Measurements from ENCODE around the gene CDKL5. TPM values are rescaled to one million over a fixed set of nuclear protein-coding genes. Genes with fewer than 3 reads are reported as not detected.

Gene CDKL5
- total and polyA plus RNA-seq, 8 donors, result 10.6 to 37.6 (median 12.8) TPM

- H3K9me3 ChIP-seq, result no peaks in the 10 kb centered on the region
- TF ChIP-seq CTCF (IDR thresholded peaks at IDR 0.05), result no peak
- DNase-seq (no peak), ATAC-seq (peak; percentile 48)
- H3K4me3 ChIP-seq, result no peak overlapping the region
- no peaks in the 10 kb centered on the region for H3K4me1 ChIP-seq
- H3K27me3 ChIP-seq, result no peaks in the 10 kb centered on the region
- H3K27ac ChIP-seq, result no peak overlapping the region
- intact Hi-C loops (cut with DNase I), result no loop called here
- H3K36me3 ChIP-seq, result no peaks in the 10 kb centered on the region
Observed at GRCh38 chrX:18640686-18641085, 215.3 kb downstream of the CDKL5 start.

DNA sequence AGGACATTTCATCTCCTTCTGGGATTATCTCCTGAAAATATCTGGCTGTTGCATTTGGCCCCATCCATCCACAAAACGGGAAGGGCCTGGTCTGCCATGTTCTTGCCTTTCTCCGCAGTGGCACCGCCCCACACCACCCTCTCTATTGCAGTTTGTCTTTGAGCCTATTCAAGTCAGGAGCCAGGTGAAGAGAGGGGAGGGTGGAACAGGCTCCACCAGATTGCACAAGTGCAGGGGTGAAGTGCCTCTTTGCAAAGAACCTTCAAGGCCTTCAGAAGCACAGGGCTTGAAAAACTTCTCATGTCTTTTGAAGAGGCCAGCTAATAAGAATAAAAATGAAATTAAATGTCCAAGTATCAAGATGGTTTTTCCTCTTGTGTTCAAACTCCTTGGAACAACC, 217.8 kb downstream of the CDKL5 start:
- peak in 2 of 4 donors; percentile 63 to 65 for DNase-seq
- Histone ChIP-seq H3K27ac (no peak overlapping the region), H3K9me3 (no peaks in the 10 kb centered on the region), H3K4me3 (no peak overlapping the region), H3K4me1 (no peaks in the 10 kb centered on the region), H3K27me3 (no peaks in the 10 kb centered on the region), H3K36me3 (no peaks in the 10 kb centered on the region)
- intact Hi-C loops (cut with DNase I), result no loop called here
- ATAC-seq, result peak; percentile 91
- no peak for TF ChIP-seq CTCF (IDR thresholded peaks at IDR 0.05)

- TF ChIP-seq CTCF (IDR thresholded peaks at IDR 0.05), result no peak
- ATAC-seq (no peak), DNase-seq (no peak)
- H3K27me3 ChIP-seq, result no peaks in the 10 kb centered on the region
- no peaks in the 10 kb centered on the region for H3K36me3 ChIP-seq
- no peak overlapping the region for H3K27ac ChIP-seq
- no peak overlapping the region for H3K4me3 ChIP-seq
- intact Hi-C loops (cut with DNase I), result no loop called here
- H3K9me3 ChIP-seq, result no peaks in the 10 kb centered on the region
- no peaks in the 10 kb centered on the region for H3K4me1 ChIP-seq
Observed at GRCh38 chrX:18643853-18644252, 218.4 kb downstream of the CDKL5 start.

DNA sequence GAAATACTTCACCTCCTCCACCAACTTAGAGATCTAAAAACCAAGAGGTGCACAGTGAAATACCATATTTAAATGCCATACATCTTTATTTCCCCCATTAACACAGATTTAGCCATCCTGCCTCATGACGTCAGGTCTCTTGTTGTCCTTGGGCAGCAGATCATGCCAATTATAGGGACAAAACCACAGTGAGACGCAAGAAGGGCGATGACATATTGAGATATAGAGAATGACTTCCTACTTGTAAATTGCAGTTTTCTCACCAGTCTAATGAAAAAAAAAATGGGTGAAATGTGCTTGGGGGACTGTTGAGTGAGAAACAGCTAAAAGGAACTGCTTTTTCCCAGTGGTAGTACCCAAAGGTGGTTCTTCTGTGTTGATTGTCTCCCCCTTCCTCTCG, 222.2 kb downstream of the CDKL5 start:
- Histone ChIP-seq H3K4me1 (no peaks in the 10 kb centered on the region), H3K9me3 (no peaks in the 10 kb centered on the region), H3K27ac (no peak overlapping the region), H3K36me3 (no peaks in the 10 kb centered on the region), H3K27me3 (no peaks in the 10 kb centered on the region), H3K4me3 (no peak overlapping the region)
- no peak for TF ChIP-seq CTCF (IDR thresholded peaks at IDR 0.05)
- intact Hi-C loops (cut with DNase I), result no loop called here
- no peak for ATAC-seq
- no peak for DNase-seq

DNA sequence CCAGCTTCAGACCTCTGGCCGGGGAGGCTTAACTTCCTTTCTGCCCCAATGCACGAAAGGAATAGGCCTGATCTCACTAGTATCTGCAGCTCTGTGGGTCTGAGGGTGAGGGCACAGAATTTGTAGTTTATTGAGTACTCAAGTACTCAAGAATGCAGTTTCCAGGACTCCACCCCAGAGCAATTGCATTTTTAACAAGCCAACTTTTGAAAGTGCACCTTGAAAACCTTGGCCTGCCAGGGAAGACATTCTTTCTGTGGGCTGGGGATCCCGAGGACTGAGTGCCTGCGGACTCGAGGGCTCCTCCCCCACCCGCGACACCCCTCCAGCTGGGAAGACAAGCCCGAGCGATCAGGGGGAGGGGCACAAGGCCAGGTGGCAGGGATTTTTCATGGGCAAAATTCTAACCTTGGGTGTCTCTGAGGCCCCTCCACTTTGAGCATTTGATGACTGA, 224.1 kb downstream of the CDKL5 start:
- ATAC-seq, result peak; percentile 83
- TF ChIP-seq CTCF (IDR thresholded peaks at IDR 0.05), result no peak
- Histone ChIP-seq H3K27ac (peak overlapping the region; percentile 26 to 33), H3K27me3 (no peaks in the 10 kb centered on the region), H3K9me3 (no peaks in the 10 kb centered on the region), H3K4me3 (no peak overlapping the region), H3K4me1 (no peaks in the 10 kb centered on the region), H3K36me3 (no peaks in the 10 kb centered on the region)
- DNase-seq, result peak in 2 of 4 donors; percentile 16 to 56
- intact Hi-C loops (cut with DNase I), result no loop called here

Data from left lung (tissue), 10 donors.